Upper lobe of left lung (tissue), 4 donors: ENCODE measurements around the gene BANP.

Experiments used
- EP300 ChIP-seq, 4 donors: sonication (generic); formaldehyde crosslinking; IDR thresholded peaks; one replicate each; pipeline ENCODE4 v1.5.1; 2017; ENCODE audit warnings: antibody characterized with exemption in 4 of 4, control low read depth in 2 of 4
- TF ChIP-seq, protein P1 (sequence below), 6 experiments: fragments of 450-650 bp in 4 of 6; fragments of 200-600 bp in 2 of 6; sonication (generic) in 2 of 6; IDR thresholded peaks; one replicate each; pipeline ENCODE4 v1.5.1; 2016 to 2019; ENCODE audit warnings: antibody characterized with exemption in 6 of 6

- TF ChIP-seq, protein P1, sequence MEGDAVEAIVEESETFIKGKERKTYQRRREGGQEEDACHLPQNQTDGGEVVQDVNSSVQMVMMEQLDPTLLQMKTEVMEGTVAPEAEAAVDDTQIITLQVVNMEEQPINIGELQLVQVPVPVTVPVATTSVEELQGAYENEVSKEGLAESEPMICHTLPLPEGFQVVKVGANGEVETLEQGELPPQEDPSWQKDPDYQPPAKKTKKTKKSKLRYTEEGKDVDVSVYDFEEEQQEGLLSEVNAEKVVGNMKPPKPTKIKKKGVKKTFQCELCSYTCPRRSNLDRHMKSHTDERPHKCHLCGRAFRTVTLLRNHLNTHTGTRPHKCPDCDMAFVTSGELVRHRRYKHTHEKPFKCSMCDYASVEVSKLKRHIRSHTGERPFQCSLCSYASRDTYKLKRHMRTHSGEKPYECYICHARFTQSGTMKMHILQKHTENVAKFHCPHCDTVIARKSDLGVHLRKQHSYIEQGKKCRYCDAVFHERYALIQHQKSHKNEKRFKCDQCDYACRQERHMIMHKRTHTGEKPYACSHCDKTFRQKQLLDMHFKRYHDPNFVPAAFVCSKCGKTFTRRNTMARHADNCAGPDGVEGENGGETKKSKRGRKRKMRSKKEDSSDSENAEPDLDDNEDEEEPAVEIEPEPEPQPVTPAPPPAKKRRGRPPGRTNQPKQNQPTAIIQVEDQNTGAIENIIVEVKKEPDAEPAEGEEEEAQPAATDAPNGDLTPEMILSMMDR (IDR thresholded peaks at IDR 0.05) = no peak
- no peak for TF ChIP-seq EP300 (IDR thresholded peaks at IDR 0.05)
These were observed 109.4 kb downstream of the BANP start for GRCh38 chr16:88060524-88061219.
